WI38 (cell line): Measurements from ENCODE around the gene CFAP157.

ENCODE experiments used
- H3K4me3 ChIP-seq: 2 replicates; pipeline ENCODE4 v1.5.1; 2011; ENCODE audit warnings: low read depth, mild to moderate bottlenecking, control low read depth, low read length
- CTCF ChIP-seq: IDR thresholded peaks from 2 replicates; pipeline ENCODE4 v1.5.1; 2012; ENCODE audit warnings: low read depth, mild to moderate bottlenecking, control low read depth, low read length

Gene CFAP157

DNA sequence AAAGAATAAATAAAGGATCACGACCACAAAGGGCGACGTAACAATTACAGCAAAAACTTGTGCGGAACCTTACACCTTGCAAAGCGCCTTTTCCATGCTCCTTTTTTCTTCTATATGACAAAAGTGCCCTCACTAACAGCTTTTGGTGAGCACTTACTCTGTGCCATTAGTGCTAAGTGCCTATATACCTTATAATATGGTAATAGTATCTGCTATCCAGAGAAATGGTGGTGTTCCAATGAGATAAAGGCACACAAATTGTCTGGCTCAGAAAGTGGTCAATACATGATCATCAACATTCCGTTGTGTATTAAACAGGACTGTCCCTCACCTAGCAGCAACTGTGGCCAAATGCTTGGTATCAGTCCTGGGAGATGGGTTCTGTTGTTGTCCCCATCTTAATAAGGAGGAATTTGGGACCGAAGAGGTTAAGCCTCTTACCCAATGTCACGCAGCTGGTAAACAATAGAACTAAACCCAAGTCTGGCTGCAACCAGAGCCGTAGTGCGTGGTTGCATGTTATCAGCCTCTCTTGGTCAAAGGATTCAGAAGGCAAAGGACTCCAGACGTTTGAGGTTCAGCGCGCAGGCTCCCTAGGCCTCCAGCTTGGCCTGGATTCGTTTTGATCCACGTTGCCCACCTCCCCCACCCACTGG is 28.9 kb downstream of the CFAP157 start:
- TF ChIP-seq CTCF: no peak
- no peak overlapping the region for H3K4me3 ChIP-seq

DNA sequence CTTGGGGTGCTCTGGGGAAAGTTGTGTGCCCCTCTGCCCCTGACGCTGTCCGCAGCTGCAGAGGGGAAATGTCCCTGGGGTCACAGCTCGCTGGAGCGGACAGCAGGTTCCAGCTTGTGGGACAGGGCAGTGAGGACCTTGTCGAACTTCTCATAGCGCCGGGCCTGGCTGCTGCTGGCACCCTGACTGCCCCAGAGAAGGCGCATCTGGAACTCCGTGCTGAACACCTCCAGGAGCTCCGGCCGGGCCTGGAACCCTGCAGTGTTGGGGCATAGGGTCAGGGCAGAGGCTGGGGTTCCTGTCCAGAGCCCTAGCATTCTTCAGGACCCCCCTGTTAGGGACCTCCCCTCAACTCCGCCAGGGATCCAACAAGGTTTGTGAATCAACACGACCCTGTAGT is 31.9 kb downstream of the CFAP157 start:
- H3K4me3 ChIP-seq: no peak overlapping the region
- TF ChIP-seq CTCF: no peak

GRCh38 chr9:127739614-127740330 is 33.0 kb downstream of the CFAP157 start:
- no peak for TF ChIP-seq CTCF
- no peak overlapping the region for H3K4me3 ChIP-seq

DNA sequence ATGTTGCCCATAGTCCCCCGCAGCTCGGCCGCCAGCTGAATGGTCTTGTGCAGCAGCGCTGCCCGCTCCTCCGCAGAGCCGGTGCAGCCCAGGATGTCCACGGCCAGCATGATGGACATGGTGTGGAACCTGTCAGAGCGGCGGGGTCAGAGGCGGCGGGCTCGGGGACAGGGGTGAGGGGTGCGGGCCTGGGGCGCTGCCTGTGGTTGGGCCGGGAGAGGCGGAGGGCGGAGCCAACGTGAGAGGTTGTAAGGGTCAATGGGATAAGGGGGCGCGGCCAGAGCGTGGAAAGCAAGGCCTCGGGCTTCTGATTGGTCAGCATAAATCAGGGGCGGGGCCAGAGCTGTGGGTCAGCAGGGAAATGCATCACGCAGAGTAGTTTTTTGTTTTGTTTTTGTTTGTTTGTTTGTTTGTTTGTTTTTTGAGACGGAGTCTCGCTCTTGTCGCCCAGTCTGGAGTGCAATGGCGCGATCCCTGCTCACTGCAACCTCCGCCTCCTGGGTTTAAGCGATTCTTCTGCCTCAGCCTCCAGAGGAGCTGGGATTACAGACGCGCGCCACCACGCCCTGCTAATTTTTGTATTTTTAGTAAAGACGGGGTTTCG is 35.1 kb downstream of the CFAP157 start:
- TF ChIP-seq CTCF: no peak

GRCh38 chr9:127742435-127743088 is 35.8 kb downstream of the CFAP157 start:
- TF ChIP-seq CTCF: no peak
- peak overlapping the region; percentile 25 for H3K4me3 ChIP-seq

More for the DNA sequence above, 35.1 kb downstream of the CFAP157 start:
- H3K4me3 ChIP-seq: no peak overlapping the region

DNA sequence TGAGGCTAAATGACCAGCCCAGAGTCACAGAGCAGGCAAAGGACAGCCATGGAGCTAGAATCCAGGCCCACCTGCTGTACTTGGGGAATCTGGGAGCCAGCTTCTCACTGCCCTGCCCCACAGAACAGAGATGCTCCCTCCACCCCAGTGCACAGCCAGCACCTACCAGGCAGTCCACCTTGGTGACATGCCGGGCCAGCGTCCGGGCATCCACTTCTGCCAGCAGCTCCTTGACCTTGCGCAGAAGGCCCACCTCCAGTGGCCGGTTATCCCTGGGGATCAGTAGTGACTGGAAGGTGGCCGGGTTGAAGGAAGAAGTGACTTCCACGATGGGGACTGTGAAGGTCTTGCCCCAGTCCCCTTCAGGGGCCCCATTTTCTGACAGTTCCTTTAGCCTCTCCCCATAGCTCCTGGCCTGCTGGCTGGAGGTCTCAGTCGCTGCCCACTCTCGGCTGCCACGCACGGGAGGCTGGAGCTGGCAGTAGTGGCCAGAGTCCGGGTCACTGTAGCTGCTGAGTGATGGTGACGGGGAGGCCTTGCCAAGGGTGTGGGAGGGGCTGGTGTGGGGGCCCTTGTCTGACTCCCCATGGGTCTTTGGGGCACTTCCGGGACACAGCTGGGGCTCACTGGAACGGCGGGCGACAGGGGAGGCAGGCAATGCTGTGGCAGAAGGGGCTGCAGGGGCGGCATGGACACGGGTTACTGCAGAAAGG is 37.8 kb downstream of the CFAP157 start:
- H3K4me3 ChIP-seq: no peak overlapping the region
- TF ChIP-seq CTCF: no peak
